ENCODE measurements around the gene PTPRG.

GRCh38 chr3:61933798-61934504 lies 372.6 kb downstream of the PTPRG start:
- TF ChIP-seq CTCF (conservative IDR thresholded peaks at IDR 0.05; ENCODE audit: low read length) (no peak), EZH2phosphoT487 (IDR thresholded peaks at IDR 0.05; ENCODE audit: borderline replicate concordance, low read depth, low read length) (no peak)
